HG03521 (cell line): Measurements from ENCODE around the gene PRM2.

Experiments used
- ATAC-seq: cut with Tn5 transposase; IDR thresholded peaks from one replicate; pipeline ENCODE4 v1.9.1; 2021; ENCODE audit warnings: mild to moderate bottlenecking, moderate library complexity; ENCODE audit not compliant: unreplicated experiment

The PRM2 gene

DNA sequence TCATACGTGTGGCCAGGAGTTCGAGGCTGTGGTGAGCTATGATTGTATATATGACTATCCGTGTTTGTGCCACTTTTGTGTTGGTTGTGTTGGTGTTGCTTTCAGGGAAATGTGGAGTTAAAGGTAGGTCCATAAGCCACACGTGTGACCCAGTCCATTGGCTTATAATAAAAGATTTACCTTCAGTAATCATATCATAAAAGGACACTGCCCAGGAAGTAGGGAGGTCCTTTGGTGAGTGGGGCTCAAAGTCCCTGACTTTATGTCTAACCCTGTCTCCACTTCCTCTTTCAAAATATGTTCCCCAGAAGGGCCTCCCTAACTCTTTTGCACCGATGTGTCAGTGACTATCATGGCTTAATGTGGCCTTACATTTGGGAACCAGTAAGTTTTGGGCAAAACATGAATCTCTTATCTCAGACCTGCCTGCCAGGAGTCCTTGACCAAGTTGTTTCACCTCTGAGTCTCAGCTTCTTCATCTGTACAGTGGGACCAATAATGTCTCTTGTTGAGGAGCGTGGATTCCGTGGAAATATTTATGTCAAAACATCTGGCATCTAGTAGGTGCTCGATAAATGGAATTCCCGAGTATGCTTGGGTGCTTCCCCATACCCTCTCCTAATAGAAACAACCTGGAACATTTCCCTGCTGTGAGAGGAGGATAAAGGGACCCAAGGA lies 12.0 kb downstream of the PRM2 start:
- no peak for ATAC-seq

DNA sequence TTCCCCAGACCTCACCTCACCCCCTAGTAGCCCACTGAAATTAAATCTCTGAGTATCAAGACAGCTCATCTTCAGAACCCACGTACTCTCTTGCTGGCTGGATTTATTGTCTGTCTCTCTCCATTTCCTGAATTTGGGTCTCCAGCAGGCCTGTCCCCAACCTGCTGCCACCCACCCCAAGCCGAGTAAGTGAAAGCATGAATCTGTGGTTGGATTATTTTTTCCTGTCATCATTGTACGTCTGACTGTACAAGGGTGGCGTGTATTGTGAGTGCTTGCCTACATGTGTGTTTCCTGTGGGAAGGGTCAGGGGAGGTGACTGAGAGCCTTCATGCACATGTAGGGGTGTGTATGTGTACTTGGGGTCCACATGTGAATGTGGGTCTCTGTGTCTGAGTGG lies 12.5 kb downstream of the PRM2 start:
- no peak for ATAC-seq

DNA sequence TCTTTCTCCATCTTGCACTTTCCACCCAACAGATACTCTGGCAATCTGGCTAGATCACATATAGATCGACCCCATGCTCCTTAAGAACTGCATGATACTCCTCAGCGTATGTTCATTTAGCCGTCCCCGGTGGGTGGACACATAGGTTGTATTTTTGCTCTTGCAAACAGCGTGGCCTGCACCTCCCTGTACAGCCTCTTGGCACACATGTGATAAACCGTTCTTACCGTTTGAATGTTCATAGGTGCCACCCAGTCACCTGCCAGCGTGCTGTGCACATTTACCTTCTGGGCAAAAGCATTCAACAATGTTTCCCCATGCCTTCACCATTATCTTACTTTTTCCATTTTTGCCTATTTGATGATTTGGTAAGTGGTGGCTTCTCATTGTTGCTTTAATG lies 13.4 kb downstream of the PRM2 start:
- ATAC-seq: no peak

DNA sequence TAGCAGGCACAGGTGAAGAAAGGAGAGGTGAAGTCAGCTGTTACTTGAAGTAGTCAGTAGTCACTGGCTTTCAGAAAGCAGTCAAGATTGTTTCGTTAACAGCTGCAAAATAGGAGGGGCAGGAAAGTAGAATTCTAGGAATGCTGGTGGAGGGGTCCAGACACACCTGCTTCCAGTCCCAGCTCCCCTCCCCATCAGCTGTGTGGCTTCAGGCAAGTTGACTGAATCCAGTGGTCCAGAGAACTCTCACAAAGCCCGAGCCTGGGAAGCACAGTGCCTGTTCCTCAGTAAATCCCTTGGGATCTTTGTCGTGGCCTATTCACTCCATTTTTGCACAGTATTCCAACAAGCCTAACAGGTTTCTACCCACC lies 15.7 kb downstream of the PRM2 start:
- ATAC-seq: no peak

- ATAC-seq: no peak
Measured at GRCh38 chr16:11259655-11260595, 16.4 kb downstream of the PRM2 start.

- no peak for ATAC-seq
Measured at GRCh38 chr16:11258553-11259492, 17.5 kb downstream of the PRM2 start.

GRCh38 chr16:11257131-11257938 lies 18.9 kb downstream of the PRM2 start:
- ATAC-seq: no peak

DNA sequence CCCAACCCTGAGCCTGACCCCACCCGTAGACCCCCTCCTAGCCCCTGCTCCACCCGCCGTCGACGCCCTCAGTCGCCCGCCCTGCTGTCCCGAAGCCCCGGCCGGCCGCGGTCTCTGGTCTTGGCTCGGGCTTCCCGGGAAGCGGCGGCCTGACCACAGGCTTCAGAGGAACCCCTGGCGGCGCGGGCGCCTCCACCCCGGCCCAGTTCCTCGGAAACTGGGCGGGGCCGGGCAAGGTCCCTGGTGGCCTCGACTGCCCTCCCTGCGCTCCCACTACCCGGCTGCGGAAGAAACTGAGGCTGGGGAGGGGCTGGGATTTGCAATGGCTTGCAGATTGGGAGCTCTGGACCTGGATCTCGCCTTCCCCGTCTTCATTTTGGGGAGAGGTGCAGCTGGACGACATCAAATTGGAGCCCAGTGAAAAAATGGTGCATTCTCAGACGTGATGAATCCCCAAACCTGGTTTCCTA lies 19.6 kb downstream of the PRM2 start:
- ATAC-seq: no peak

GRCh38 chr16:11255737-11256660 lies 20.3 kb downstream of the PRM2 start, which contains the start of gene SOCS1:
TSS of gene SOCS1 (minus strand) at chr16:11256204. CDS start at chr16:11255478, 726 bp downstream.
- ATAC-seq: peak; percentile 45

DNA sequence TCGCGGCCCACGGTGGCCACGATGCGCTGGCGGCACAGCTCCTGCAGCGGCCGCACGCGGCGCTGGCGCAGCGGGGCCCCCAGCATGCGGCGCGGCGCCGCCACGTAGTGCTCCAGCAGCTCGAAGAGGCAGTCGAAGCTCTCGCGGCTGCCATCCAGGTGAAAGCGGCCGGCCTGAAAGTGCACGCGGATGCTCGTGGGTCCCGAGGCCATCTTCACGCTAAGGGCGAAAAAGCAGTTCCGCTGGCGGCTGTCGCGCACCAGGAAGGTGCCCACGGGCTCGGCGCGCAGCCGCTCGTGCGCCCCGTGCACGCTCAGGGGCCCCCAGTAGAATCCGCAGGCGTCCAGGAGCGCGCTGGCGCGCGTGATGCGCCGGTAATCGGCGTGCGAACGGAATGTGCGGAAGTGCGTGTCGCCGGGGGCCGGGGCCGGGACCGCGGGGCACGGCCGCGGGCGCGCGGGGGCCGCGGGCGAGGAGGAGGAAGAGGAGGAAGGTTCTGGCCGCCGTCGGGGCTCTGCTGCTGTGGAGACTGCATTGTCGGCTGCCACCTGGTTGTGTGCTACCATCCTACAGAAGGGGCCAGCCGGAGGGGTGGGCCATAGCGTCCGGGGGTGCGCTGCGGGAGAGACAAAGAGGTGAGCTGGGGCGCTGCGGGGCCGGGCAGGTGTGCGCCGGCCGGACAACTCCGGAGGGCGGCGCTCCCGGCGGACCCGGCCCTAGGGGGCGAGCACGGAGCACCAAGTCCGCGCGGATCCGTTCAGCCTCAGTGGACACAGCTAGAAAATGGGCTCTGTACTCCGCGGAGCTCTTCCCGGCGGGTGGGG lies 21.2 kb downstream of the PRM2 start:
- peak; percentile 2 for ATAC-seq

DNA sequence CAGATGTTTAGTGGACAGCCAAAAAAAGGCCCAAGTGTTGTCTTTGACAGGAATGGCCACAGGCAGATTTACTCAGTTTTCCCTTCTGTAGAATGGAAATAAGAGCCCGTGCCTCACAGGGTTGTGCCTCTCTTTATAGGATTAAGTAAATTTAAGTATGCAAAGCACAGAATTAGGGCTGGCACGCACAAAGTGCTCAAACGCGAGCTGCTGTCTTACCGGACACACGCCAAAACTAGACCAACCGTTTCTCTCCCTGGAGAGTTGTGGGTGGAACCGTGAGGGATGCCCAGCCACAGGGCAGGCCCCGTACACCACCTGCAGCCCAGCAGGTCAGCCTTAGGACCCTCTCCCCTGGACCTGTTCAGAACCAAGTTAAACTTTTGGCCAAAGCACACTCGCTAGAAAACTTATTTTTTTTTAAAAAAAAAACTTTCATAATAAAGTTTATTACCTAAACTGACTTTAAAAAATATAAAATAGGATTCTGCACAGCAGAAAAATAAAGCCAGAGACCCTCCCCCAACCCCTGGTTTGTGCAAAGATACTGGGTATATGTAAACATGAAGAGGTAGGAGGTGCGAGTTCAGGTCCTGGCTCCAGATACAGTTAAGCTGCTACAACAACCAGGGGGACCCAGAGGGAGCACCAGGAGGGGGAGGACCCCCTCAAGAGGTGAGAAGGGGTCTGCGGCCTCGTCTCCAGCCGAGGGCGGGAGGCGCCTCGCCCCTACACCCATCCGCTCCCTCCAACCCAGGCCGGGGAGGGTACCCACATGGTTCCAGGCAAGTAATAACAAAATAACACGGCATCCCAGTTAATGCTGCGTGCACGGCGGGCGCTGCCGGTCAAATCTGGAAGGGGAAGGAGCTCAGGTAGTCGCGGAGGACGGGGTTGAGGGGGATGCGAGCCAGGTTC lies 22.0 kb downstream of the PRM2 start:
- ATAC-seq: no peak

DNA sequence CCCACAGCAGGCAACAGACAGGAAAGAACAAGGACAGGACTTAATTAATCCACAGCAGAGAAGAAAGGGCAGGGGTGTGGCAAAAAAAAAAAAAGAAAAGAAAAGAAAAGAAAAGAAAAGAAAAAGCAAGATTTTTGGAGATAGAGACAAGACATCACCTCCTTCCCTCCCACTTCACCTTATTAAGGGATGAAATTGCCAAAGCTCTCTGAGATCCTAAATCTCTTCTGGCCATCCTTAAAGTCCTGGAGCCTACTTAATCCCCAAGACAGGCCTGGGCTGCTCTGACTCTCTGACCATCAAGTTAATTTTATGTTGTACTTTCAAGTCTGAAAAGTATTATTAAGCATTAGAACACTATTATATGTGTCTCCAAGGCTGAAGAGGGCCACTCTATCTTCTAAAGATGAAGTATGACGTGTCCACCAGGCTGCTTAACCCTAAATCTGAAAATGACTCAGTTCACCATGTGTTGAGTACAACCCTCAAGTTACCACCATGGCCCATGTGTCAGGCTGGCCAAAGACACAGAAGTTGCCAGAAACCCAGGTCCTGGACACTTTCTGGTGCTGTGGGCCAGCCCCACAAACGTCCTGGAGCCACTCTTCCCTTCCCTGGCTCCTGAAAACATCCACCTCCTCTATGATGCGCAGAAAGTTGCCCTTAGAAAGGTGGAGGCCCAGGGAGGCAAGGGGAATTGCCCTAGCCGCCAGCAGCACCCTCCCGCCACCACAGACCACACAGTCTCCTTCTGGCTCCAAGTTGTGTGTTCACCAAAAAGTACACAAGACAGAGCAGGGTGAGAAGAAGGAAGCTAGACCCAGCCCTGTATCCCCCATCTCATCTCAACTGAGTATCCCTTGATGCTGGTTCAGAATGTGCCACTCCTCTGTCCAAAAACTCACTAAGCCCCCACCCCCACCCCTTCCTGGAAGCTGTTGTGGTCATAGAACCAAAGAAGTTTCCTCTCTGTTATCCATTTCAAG lies 23.0 kb downstream of the PRM2 start:
- no peak for ATAC-seq

DNA sequence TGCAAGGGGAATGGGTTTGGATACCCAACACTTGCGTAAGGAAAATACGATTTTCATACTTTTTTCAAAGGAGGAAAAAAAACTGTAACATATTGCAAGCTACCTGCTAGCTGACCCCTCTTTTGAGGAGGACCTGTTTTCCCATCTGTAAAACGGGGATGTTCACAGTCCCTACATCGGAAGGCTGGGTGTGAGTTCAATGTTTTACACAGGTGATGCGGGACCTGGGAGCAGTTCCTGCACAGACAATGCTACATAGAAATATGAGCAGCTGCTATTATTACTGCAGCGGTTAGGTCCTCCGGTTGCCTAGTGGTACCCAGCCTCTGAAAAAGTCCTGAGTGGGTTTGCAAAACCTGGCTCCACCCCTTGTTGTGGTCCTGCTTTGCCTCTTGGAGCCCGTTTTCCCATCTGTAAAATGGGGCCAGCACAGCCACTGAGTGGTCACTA lies 23.8 kb downstream of the PRM2 start:
- ATAC-seq: no peak

GRCh38 chr16:11251525-11252481 lies 24.5 kb downstream of the PRM2 start:
- ATAC-seq: no peak
